Measurements from ENCODE around the gene PTGER4.

Gene PTGER4

GRCh38 chr5:40736103-40736875 is 56.6 kb downstream of the PTGER4 start:
- DNase-seq (ENCODE audit: extremely low spot score) = peak; percentile 32
- ChIA-PET CTCF (interaction anchor here (1.0 to 3.4 kb wide), 10 partner anchors 12 to 1092 kb away, joined by 3 to 18 read pairs (median 4); partner anchors contain the start of gene PTGER4), POLR2A (no interaction called here)
- peak; percentile 59 for TF ChIP-seq CTCF (IDR thresholded peaks at IDR 0.05; ENCODE audit: control extremely low read depth, extremely low read depth, low read depth, missing control alignments)

DNA sequence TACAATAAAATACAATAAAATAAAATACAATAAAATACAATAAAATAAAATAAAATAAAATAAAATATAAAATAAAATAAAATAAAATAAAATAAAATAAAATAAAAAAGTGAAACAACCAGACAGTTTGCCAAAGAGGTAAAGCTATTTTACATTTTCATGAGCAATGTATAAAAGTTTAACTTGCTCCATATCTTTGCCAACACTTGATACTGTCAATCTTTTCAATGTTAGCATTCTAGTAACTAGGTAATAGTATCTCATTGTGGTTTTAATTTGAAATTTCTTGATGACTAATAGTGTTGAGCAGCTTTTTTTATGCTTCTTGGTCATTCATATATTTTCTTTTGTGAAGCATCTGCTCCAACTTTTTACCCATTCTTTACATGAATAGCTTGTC is 58.8 kb downstream of the PTGER4 start:
- ChIA-PET CTCF (interaction anchor here (1.5 kb wide), 2 partner anchors 9 to 790 kb away, joined by 3 read pairs; no protein-coding TSS in a partner anchor), POLR2A (no interaction called here)

More for the DNA sequence above, 58.8 kb downstream of the PTGER4 start:
- TF ChIP-seq CTCF (IDR thresholded peaks at IDR 0.05; ENCODE audit: control extremely low read depth, extremely low read depth, low read depth, missing control alignments) = no peak
- DNase-seq (ENCODE audit: extremely low spot score) = no peak

Measured in GM10248 (cell line).